ENCODE measurements around the gene CNR2.
"Not testable (repeated sequence)": the region's sequence is repeated elsewhere in the genome, so short reads cannot be mapped to it uniquely, and the experiment has no call there.

Gene CNR2

DNA sequence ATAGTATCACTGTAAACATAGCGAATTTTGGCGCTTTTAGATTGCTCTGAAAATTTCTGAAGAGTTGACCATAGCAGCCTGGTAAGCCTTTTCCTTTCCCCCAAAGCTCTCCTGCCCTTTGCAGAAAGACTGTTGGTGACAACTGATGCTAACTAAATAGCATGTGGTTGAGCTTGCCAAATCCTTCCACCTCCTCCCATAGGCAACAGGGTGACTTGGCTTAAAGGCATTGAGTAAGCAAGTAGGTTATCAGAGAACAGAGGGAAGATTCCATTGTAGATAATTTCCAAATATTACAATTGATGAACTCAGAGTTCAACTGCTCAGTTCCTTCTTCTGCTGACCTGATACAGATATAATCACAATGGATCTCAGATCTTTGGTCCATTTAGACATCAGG is 68.0 kb downstream of the CNR2 start:
- ChIA-PET CTCF (no interaction called here), POLR2A (no interaction called here)
- no peak for DNase-seq (ENCODE audit: extremely low spot score)
- TF ChIP-seq NFRKB (IDR thresholded peaks at IDR 0.05): no peak
- no peak for TF ChIP-seq BHLHE40 (IDR thresholded peaks at IDR 0.05; ENCODE audit: borderline replicate concordance)
- no peak for TF ChIP-seq CTBP1 (IDR thresholded peaks at IDR 0.05; ENCODE audit: borderline replicate concordance)
- no peak for TF ChIP-seq ARNT (IDR thresholded peaks at IDR 0.05)

DNA sequence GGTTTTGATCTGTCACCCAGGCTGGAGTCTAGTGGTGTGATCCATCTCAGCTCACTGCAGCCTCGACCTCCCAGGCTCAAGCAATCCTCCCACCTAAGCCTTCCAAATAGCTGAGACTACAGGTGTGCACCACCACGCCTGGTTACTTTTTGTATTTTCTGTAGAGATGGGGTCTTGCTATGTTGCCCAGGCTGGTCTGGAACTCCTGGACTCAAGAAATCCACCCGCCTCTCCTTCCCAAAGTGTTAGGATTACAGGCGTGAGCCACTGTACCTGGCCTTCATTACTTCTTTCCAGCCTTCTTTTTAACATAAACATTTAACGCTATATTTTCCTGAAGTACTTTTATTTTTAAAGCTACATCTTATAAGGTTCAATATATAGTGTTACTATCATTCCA is 69.5 kb downstream of the CNR2 start:
- no peak for DNase-seq (ENCODE audit: extremely low spot score)
- no peak for TF ChIP-seq BHLHE40 (IDR thresholded peaks at IDR 0.05; ENCODE audit: borderline replicate concordance)
- ChIA-PET CTCF (no interaction called here), POLR2A (interaction anchor here (0.7 kb wide), 1 partner anchor 100 kb away, joined by 3 read pairs; the partner anchor contains the start of gene ELOA)

DNA sequence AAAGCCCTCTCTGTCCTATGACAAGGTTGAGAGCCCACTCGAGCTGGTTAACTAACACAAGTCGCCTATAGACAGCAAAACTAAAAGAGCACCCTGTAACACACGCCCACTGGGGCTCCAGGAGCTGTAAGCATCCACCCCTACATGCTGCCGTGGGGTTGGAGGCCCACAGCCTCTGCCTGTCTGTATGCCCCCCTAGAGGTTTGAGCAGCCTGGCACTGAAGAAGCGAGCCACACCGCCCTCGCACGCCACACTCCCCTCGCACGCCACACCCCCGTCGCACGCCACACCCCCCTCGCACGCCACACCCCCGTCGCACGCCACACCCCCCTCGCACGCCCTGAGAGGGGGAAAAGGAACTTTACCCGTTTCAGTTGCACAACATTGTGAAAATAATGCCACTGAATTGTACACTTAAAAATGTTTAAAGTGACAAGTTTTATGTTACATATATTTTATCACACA is 74.7 kb downstream of the CNR2 start:
- TF ChIP-seq TARDBP (IDR thresholded peaks at IDR 0.05) (no peak), HDGF (IDR thresholded peaks at IDR 0.05; ENCODE audit: borderline replicate concordance) (no peak), FOXM1 (IDR thresholded peaks at IDR 0.05; ENCODE audit: borderline replicate concordance) (no peak), NFRKB (IDR thresholded peaks at IDR 0.05) (no peak), FOXK2 (IDR thresholded peaks at IDR 0.05) (no peak), L3MBTL2 (conservative IDR thresholded peaks at IDR 0.05) (no peak), SP1 (IDR thresholded peaks at IDR 0.05) (no peak)
- CTCF ChIA-PET: interaction anchor here (0.7 kb wide), 1 partner anchor 548 kb away, joined by 3 read pairs; no protein-coding TSS in a partner anchor
- DNase-seq (ENCODE audit: extremely low spot score): peak; percentile 71
- POLR2A ChIA-PET: no interaction called here

DNA sequence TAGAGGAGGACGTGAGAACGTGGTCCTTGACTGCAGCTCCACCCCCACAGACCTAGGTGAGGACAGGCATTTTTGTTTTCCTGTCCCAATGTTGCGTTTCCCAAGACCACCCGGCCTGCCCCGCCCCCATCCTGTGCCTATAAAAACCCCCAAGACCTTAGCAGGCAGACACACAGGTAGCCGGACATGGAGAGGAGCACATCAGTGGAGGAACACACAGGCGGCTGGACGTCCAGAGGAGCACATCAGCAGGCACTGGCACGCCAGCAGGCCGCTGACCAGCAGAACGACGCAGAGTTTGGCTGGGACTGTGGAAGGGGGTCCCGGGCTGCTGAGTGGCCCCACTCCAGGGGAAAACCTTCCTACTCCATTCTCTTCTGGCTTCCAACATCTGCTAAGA is 75.3 kb downstream of the CNR2 start:
- CTCF ChIA-PET: no interaction called here
- no peak for DNase-seq (ENCODE audit: extremely low spot score)
- POLR2A ChIA-PET: no interaction called here
- TF ChIP-seq SP1 (IDR thresholded peaks at IDR 0.05) (no peak), ZNF384 (IDR thresholded peaks at IDR 0.05) (no peak), ELF4 (IDR thresholded peaks at IDR 0.05) (no peak), NFRKB (IDR thresholded peaks at IDR 0.05) (no peak), FOXA1 (IDR thresholded peaks at IDR 0.05) (no peak), TARDBP (IDR thresholded peaks at IDR 0.05) (no peak)
- TF ChIP-seq, protein P1, sequence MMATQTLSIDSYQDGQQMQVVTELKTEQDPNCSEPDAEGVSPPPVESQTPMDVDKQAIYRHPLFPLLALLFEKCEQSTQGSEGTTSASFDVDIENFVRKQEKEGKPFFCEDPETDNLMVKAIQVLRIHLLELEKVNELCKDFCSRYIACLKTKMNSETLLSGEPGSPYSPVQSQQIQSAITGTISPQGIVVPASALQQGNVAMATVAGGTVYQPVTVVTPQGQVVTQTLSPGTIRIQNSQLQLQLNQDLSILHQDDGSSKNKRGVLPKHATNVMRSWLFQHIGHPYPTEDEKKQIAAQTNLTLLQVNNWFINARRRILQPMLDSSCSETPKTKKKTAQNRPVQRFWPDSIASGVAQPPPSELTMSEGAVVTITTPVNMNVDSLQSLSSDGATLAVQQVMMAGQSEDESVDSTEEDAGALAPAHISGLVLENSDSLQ (IDR thresholded peaks at IDR 0.05): no peak

DNA sequence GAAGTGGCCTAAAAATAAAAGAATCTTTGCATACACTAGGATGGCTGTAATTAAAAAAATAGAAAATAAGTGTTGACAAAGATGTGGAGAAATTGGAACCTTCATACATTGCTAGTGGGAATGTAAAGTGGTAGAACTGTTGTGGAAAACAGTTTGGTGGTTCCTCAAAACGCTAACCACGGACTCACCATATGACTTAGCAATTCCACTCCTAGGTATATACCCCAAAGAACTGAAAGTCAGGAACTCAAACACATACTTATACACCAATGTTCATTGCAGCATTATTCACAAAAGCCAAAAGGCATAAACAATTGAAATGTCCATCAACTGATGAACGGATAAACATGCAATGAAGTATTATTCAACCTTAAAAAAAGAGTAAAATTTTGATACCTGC is 77.1 kb downstream of the CNR2 start:
- POLR2A ChIA-PET: no interaction called here
- DNase-seq (ENCODE audit: extremely low spot score): no peak
- CTCF ChIA-PET: interaction anchor here (0.6 kb wide), 1 partner anchor 278 kb away, joined by 4 read pairs; no protein-coding TSS in a partner anchor
- TF ChIP-seq FOXK2 (IDR thresholded peaks at IDR 0.05) (no peak), TARDBP (IDR thresholded peaks at IDR 0.05) (no peak), LEF1 (IDR thresholded peaks at IDR 0.05; ENCODE audit: borderline replicate concordance) (no peak), BHLHE40 (IDR thresholded peaks at IDR 0.05; ENCODE audit: borderline replicate concordance) (no peak), ELF4 (IDR thresholded peaks at IDR 0.05) (no peak)

DNA sequence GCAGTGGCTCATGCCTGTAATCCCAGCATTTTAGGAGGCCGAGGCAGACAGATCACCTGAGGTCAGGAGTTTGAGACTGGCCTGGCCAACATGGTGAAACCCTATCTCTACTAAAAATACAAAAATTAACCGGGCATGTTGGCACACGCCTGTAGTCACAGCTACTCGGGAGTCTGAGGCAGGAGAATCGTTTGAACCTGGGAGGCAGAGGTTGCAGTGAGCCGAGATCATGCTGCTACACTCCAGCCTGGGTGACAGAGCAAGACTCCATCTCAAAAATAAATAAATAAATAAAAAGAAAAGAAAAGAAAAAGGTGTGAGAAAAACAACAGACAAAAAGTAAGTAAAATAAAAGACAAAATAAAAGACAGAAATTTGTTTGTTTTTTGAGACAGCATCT is 79.0 kb downstream of the CNR2 start:
- POLR2A ChIA-PET: interaction anchor here (1.8 kb wide), 1 partner anchor 9 kb away, joined by 9 read pairs; the partner anchor contains the start of gene HMGCL
- CTCF ChIA-PET: not testable (repeated sequence)

DNA sequence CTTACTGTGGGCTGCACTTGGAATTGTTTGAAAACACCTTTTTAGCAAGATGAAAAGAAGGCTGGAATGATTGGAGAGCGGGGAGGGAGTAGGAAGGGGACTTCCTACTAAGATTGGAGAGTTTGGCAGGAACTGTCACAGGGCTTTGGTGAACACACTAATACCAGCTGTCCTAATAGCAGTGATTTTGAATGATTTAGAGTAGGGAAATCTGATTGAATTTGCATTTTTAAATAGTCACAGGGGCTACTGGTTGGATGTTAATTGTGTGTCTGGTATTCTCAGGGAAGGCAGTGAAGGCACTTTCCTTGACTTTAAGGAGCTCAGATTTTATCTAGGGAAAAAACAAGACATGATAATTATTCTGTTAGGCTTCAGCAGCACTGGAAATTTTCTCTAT is 85.4 kb downstream of the CNR2 start:
- no peak for TF ChIP-seq HDGF (IDR thresholded peaks at IDR 0.05; ENCODE audit: borderline replicate concordance)
- TF ChIP-seq SUZ12 (IDR thresholded peaks at IDR 0.05): no peak
- no peak for TF ChIP-seq ELF4 (IDR thresholded peaks at IDR 0.05)
- TF ChIP-seq BHLHE40 (IDR thresholded peaks at IDR 0.05; ENCODE audit: borderline replicate concordance): no peak
- DNase-seq (ENCODE audit: extremely low spot score): no peak
- ChIA-PET POLR2A (no interaction called here), CTCF (no interaction called here)

More for the DNA sequence above, 79.0 kb downstream of the CNR2 start:
- DNase-seq (ENCODE audit: extremely low spot score): not testable (repeated sequence)

DNA sequence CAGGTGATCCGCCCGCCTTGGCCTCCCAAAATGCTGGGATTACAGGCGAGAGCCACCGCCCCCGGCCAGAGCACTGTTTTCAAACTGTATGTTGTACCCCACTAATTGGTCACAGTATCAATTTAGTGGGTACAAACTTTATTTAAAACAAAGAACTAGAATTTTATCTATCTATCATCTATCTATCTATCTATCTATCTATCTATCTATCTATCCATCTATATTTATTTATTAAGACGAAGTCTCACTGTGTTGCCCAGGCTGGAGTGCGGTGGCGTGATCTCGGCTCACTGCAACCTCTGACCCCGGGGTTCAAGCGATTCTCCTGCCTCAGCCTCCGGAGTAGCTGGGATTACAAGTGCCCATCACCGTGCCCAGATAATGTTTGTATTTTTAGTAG is 86.6 kb downstream of the CNR2 start:
- CTCF ChIA-PET, POLR2A ChIA-PET: not testable (repeated sequence)

DNA sequence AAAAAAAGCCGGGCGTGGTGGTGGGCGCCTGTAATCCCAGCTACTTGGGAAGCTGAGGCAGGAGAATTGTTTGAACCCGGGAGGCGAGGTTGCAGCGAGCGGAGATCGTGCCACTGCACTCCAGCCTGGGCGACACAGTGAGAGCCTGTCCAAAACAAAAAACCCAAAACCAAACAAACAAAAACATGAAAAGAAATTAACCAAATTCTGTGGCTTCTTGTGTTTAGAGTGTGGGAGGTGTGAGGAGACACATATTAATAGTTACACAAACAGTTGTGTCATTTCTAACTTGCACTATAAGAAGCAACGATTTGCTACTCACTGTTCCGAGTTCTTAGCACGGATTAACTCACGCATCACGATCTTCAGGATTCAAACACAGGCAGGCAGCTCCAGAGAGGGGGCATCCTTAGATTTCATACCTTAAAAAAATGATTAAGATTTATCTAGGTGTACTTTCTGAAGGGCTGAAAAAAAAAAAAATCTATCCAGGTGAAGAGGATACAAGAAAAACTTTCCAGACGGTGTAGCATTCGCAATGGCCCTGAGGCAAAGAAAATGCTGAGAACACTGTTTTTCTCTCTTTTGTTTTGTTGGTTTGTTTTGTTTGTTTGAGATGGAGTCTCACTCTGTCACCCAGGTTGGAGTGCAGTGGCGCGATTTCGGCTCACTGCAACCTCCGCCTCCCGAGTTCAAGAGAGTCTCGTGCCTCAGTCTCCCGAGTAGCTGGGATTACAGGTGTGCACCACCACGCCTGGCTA is 87.2 kb downstream of the CNR2 start:
- no peak for DNase-seq (ENCODE audit: extremely low spot score)
- POLR2A ChIA-PET: interaction anchor here (0.6 to 2.5 kb wide), 15 partner anchors 8 to 273 kb away, joined by 3 to 14 read pairs (median 3); partner anchors contain the start of genes GALE and SRSF10
- CTCF ChIA-PET: interaction anchor here (0.6 kb wide), 1 partner anchor 88 kb away, joined by 4 read pairs; no protein-coding TSS in a partner anchor

More for the DNA sequence above, 86.6 kb downstream of the CNR2 start:
- not testable (repeated sequence) for DNase-seq (ENCODE audit: extremely low spot score)

More for the DNA sequence above, 87.2 kb downstream of the CNR2 start:
- peak; percentile 87 for TF ChIP-seq ZNF384 (IDR thresholded peaks at IDR 0.05)
- TF ChIP-seq L3MBTL2 (conservative IDR thresholded peaks at IDR 0.05): no peak

All from HEK293T (cell line).